HL-60/S4 treated with phorbol 12-myristate 13-acetate at 8.2 ng/mL for 4 days and 3 days (cell line): ENCODE results near the gene APOO.
"Not testable (repeated sequence)": the region's sequence is repeated elsewhere in the genome, so short reads cannot be mapped to it uniquely, and the experiment has no call there.

ENCODE experiments used
- in situ Hi-C: fragments of 300-500 bp; cut with MboI; formaldehyde crosslinking; loops from 2 replicates; pipeline ENCODE4 v1.15.0; 2022; ENCODE audit warnings: low sequenced_read_pairs

APOO gene

DNA sequence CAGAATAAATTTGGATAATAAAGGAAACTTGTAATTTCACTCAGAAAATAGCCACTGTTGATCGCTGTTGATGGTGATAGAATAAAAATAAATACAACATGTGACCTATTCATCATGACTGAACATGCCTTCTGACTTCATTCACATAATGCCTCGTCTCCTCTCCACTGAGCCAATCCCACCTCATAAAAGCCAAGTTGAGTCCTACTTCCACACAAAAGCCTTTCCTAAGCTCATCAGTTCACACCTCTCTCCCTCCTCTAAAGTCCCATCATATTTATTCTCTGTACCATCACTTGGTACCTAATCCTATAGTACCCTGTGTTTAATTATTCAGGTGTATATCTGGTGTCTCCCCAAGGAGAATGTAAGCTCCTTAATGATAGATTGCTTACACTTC, 37.7 kb downstream of the APOO start:
- in situ Hi-C loops = no loop called here

DNA sequence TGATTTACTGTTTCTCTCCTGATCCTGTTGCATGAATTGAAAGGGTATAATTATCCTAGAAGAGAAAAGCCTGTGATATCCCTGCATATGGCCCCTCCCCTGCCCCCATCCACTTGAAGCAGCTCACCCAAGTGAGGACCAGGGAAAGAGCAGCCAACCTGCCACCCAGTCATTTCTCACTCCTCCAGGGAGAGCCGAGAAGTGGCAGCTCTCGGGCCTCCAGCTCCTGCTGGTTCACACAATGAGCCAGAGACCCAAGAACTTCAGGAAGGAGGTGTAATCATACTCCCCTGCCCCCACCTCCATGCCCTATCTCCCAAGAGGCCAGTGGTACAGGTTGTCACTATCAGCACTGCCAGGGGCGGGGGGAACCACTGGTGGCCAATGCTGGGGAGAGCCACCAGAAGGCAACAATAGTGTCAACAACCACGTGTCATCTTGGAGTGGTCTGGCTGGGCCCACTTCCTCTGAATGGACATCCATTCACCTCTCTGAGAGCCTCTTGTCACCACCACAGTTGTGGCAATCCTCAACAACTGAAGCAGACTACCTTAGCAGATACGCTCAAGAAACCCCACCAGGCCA, 42.9 kb downstream of the APOO start:
- in situ Hi-C loops = no loop called here

DNA sequence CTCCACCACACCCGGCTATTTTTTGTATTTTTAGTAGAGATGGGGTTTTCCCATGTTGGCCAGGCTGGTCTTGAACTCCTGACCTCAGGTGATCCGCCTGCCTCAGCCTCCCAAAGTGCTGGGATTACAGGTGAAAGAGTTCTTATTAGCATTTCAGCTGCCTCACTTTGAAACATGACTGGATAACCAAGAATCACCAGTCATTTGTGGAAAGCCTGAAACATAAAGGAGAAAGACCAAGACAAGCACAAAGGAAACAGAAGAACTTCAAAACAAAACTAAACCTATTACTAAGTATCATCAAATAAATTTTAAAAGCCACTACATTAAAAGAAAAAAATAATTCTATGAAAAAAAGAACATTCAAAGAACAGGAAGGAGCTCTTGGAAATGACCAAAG, 45.8 kb downstream of the APOO start:
- in situ Hi-C loops = not testable (repeated sequence)

DNA sequence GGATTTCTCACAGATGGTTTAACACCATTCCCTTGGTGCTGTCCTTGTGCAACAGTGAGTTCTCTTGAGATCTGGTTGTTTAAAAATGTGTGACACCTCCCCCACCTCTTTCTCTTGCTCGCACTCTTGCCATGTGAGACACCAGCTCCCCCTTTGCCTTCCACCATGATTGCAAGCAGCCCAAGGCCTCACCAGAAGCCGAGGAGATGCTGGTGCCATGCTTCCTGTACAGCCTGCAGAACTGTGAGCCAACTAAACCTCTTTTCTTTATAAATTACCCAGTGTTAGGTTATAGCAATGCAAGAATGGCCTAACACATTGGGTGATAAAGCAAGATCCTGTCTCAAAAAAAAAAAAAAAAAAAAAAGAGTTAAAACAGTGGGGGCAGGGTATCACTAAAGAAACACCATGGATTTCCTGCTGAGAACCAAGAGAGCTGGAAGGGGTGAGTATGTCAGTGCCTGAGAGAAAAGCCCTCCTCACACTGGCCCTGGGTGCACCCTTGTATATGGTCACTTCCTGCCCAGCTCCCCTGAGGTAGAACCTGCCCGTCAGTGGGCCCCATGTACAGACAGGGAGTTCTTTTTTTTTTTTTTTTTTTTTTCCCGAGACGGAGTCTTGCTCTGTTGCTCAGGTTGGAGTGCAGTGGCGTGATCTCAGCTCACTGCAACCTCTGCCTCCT, 46.4 kb downstream of the APOO start:
- in situ Hi-C loops = no loop called here

GRCh38 chrX:23859238-23859637, 48.5 kb downstream of the APOO start:
- in situ Hi-C loops = not testable (repeated sequence)

- in situ Hi-C loops = no loop called here
Observed at GRCh38 chrX:23857935-23858334, 49.8 kb downstream of the APOO start.

- in situ Hi-C loops = no loop called here
Observed at GRCh38 chrX:23857363-23857762, 50.4 kb downstream of the APOO start.

GRCh38 chrX:23855569-23855968, 52.2 kb downstream of the APOO start:
- in situ Hi-C loops = no loop called here

- in situ Hi-C loops = no loop called here
Observed at GRCh38 chrX:23854945-23855344, 52.8 kb downstream of the APOO start.

DNA sequence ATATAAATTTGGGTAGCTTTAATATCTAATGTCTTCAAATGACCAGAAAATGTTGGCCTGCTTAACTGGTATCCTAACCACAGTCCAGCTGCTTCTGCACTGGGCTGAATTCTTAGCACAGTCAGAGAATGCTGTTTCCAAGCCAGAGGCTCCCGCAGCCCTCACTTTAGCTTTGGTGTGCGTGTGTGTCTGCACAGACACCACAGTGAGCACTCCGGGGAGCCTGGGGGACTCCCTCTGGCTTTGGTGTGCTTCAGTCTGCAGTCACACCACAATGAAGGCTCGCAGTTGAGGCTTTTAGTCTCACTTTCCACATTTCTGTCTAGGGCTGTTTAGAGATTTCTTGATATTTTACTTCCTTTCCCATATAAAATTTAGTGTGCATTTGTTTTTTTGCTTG, 53.6 kb downstream of the APOO start:
- in situ Hi-C loops = no loop called here

DNA sequence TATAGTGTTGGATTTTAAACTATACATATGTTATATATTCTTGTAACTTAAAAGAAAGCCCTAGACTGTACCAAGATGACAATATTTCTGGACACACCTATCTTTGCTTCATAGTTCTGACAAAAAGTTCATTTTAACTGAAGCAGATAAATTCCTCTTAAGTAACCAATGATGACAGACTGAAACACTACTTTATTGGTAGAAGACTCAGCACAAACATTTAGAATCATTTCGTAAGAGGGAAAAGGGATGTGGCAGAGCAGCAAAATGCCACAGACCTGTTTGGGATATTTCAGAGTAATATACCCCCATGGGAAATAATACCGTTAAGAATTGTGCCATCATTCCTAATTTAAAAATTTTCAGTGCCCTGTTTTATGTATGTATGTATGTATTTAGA, 56.2 kb downstream of the APOO start:
- in situ Hi-C loops = no loop called here

DNA sequence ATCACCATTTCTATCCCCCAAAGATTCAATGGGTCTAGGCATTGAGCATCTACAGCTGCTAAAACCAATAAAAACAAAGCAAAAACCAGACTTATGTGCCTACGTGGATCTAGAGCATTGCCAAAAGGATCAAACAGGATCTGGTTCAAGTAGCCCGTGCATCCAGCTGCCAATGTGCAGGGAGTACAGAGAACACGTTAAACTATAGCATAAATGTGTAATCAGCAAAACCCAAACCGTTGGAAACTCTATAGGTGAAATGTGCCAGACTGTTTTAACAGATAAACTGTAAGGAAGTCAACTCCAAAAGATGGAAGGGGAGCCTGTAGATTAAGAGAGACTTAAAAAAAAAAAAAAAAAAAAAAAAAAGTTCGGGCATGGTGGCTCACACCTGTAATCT, 58.5 kb downstream of the APOO start:
- in situ Hi-C loops = no loop called here

DNA sequence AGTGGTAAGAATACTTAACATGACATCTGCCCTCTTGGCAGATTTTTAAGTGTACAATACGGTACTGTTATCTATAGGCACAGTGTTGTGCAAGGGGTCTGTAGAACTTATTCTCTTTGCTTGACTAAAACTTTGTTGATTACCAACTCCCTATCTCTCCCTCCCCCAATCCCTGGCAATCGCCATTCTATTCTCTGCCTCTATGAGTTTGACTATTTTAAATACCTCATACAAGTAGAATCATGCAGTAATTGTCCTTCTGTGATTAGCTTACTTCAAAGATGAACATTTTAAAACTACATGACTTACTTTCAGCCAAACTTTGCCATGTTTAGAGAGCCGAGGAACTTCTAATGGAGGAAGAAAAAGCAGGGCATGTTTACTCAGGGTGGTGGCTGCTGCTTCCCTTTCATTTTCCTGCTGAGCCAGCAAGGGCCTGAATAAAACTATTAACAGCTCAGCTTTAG, 62.4 kb downstream of the APOO start:
- in situ Hi-C loops = no loop called here

DNA sequence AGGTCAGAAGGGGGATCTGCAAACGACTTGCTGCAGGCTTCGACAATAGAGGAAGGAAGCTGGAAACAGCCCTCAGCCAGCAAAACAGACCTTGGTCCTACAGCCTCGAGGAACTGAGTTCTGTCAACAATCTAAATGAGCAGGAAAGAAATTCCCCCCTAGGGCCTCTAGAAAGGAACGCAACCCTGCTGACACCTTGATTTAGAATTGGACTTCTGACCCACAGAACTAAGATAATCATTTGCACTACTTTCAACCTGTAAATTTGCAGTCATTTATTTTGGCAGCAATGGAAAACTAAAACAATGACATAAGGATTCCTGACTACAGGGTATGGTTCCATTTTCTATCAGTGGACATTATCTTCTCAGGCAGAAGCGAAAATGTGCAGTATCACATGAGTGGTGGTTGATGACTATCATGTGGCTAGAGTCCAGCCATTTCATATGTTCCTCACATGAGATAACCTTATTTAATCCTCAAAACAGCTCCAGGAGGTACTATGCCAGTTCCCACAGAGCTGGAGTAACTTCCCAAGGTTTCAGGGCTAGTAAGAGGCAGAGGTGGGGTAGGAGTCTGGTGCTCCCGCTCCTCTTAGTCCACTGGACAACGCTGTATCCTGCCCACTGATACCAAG, 63.1 kb downstream of the APOO start:
- in situ Hi-C loops = no loop called here

- in situ Hi-C loops = no loop called here
Observed at GRCh38 chrX:23841847-23842522, 65.8 kb downstream of the APOO start.

- in situ Hi-C loops = no loop called here
Observed at GRCh38 chrX:23840674-23841073, 67.1 kb downstream of the APOO start.

DNA sequence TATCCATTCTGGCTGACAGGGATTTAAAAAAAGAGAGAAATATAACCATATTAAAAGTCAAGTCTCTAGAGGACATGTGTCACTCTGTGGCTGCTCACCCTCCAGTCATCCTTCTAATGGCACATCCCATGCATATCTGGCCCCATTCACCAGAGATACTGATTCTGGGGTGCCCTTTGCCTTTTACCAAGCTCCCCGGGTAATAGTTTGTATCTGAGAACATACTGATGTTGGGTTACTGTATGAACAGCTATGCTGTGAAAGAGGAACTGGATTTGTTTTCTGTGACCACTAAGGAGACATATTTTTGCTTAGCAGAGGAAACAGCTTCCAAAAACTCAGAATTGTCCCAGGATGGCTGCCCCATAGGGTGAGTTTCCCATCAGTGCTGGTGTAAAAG, 68.8 kb downstream of the APOO start:
- in situ Hi-C loops = no loop called here

GRCh38 chrX:23832721-23833120, 75.0 kb downstream of the APOO start:
- in situ Hi-C loops = no loop called here

- in situ Hi-C loops = no loop called here
Observed at GRCh38 chrX:23828881-23829280, 78.9 kb downstream of the APOO start.

DNA sequence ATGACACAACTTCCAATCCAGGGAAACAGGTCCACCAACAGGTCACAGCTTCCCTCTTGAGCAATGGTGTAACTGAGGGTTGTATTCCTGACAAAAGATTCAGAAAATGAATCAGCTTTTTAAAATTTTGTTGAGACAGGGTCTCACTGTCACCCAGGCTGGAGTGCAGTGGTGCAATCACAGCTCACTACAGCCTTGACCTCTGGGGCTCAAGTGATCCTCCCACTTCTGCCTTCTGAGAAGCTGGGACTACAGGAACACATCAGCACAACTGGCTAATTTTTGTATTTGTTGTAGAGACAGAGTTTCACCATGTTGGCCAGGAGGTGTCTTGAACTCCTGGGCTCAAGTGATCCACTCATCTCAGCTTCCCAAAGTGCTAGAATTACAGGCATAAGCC, 81.1 kb downstream of the APOO start:
- in situ Hi-C loops = no loop called here

DNA sequence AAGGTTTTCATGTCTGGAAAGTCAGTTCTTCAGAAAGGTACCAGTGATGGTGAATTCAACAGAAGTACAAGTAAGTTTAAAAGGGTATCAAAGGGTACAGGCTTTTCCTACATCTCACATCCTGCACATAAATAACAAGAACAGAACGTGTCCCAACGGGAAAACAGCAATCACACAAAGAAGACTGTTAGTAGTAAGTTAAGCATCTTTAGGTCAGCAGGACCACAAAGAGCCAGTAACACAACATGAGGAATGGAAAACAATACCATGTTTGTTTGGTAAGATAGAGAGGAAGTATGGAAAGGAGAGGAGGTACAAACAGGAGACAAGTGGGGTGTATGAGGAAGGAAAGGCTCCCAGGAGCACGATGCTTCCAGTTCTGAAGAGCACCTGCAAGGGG, 81.5 kb downstream of the APOO start:
- in situ Hi-C loops = no loop called here

DNA sequence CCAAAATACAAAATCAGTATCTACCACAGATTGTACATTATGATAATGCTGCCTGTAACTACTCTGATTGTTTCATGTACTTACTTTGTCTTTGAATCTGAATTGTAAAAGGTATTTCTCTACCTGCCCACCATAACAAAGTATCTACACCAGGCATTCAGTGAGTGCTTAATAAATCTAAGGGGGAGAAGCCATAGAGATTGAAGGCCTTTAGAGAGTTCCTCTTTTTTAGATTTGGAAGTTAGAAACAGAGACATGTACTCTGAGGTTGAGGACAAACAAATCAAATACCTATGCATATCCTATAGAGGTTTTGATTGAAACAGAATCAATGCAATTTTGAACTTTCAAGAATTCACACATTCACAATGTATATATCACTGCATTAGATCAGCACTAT, 82.1 kb downstream of the APOO start:
- in situ Hi-C loops = no loop called here
